Mesendoderm (in vitro differentiated cells): ENCODE data around the gene PTPN12. TPM values are rescaled to one million over a fixed set of nuclear protein-coding genes. Genes with fewer than 3 reads are reported as not detected.

Experiments used
- DNase-seq: peaks from one replicate; pipeline ENCODE4 v3.0.0; 2013
- H2AK5ac ChIP-seq: 2 replicates; pipeline ENCODE4 v1.6.1; 2013; ENCODE audit warnings: low read length, inconsistent platforms
- H2BK120ac ChIP-seq: 2 replicates; pipeline ENCODE4 v1.6.1; 2013; ENCODE audit warnings: low read depth, mild to moderate bottlenecking, low read length, moderate library complexity, mixed read lengths
- H2BK15ac ChIP-seq: replicated peaks from 2 replicates; pipeline ENCODE4 v1.6.1; 2013; ENCODE audit warnings: low read depth, mild to moderate bottlenecking, moderate library complexity
- H2BK5ac ChIP-seq: 2 replicates; pipeline ENCODE4 v1.6.1; 2013; ENCODE audit warnings: low read length, inconsistent platforms
- H3K18ac ChIP-seq: 2 replicates; pipeline ENCODE4 v1.6.1; 2013; ENCODE audit warnings: mild to moderate bottlenecking, low read length, mixed read lengths
- H3K23ac ChIP-seq: one replicate; pipeline ENCODE4 v1.6.1; 2013; ENCODE audit warnings: low read length
- H3K27ac ChIP-seq: 2 replicates; pipeline ENCODE4 v1.5.1; 2013; ENCODE audit warnings: low read depth, mild to moderate bottlenecking, inconsistent platforms, low read length, moderate library complexity
- H3K27me3 ChIP-seq: 2 replicates; pipeline ENCODE4 v1.6.1; 2013; ENCODE audit warnings: low read length, control low read depth, mild to moderate bottlenecking, inconsistent platforms; ENCODE audit not compliant: insufficient read depth, poor library complexity
- H3K36me3 ChIP-seq: 2 replicates; pipeline ENCODE4 v1.6.1; 2013; ENCODE audit warnings: low read length, inconsistent platforms; ENCODE audit not compliant: control insufficient read depth, insufficient read depth
- H3K4ac ChIP-seq: one replicate; pipeline ENCODE4 v1.6.1; 2013; ENCODE audit warnings: low read depth, mild to moderate bottlenecking, low read length, moderate library complexity
- H3K4me1 ChIP-seq: 2 replicates; pipeline ENCODE4 v1.6.1; 2013; ENCODE audit warnings: low read depth, low read length, inconsistent platforms; ENCODE audit not compliant: control insufficient read depth
- H3K4me2 ChIP-seq: 2 replicates; pipeline ENCODE4 v1.6.1; 2013; ENCODE audit warnings: low read length
- H3K4me3 ChIP-seq: 2 replicates; pipeline ENCODE4 v1.5.1; 2013; ENCODE audit warnings: mild to moderate bottlenecking, low read length
- H3K56ac ChIP-seq: one replicate; pipeline ENCODE4 v1.6.1; 2013; ENCODE audit warnings: low read length
- H3K79me1 ChIP-seq: 2 replicates; pipeline ENCODE4 v1.6.1; 2013; ENCODE audit warnings: low read length, inconsistent platforms
- H3K79me2 ChIP-seq: 2 replicates; pipeline ENCODE4 v1.6.1; 2013; ENCODE audit warnings: mild to moderate bottlenecking, low read length; ENCODE audit not compliant: control insufficient read depth, insufficient read depth
- H3K9ac ChIP-seq: 2 replicates; pipeline ENCODE4 v1.6.1; 2013; ENCODE audit warnings: low read length, inconsistent platforms
- H4K5ac ChIP-seq: one replicate; pipeline ENCODE4 v1.6.1; 2013; ENCODE audit warnings: low read length
- H4K8ac ChIP-seq: one replicate; pipeline ENCODE4 v1.6.1; 2013; ENCODE audit warnings: low read depth, mild to moderate bottlenecking, control low read depth, low read length, moderate library complexity
- WGBS: extraction: QIAGEN DNeasy Blood & Tissue Kit; methylation state at CpG from one replicate; pipeline ENCODE4 v1.1.7; 2013; ENCODE audit warnings: low lambda C conversion rate, missing lambda C conversion rate; ENCODE audit not compliant: insufficient coverage; ENCODE audit errors: extremely low coverage; 5-methylcytosine and 5-hydroxymethylcytosine counted together
- polyA plus RNA-seq, 2 experiments: library from polyadenylated mRNA; stranded (reverse); fragments of 200-250 nt; gene quantifications; one replicate each; pipeline ENCODE4 v1.2.3, GENCODE V29; 2013

The PTPN12 gene
- 100.0 TPM for polyA plus RNA-seq (2013, experiment 1 of 2)
- 96.0 TPM for polyA plus RNA-seq (2013, experiment 2 of 2)

DNA sequence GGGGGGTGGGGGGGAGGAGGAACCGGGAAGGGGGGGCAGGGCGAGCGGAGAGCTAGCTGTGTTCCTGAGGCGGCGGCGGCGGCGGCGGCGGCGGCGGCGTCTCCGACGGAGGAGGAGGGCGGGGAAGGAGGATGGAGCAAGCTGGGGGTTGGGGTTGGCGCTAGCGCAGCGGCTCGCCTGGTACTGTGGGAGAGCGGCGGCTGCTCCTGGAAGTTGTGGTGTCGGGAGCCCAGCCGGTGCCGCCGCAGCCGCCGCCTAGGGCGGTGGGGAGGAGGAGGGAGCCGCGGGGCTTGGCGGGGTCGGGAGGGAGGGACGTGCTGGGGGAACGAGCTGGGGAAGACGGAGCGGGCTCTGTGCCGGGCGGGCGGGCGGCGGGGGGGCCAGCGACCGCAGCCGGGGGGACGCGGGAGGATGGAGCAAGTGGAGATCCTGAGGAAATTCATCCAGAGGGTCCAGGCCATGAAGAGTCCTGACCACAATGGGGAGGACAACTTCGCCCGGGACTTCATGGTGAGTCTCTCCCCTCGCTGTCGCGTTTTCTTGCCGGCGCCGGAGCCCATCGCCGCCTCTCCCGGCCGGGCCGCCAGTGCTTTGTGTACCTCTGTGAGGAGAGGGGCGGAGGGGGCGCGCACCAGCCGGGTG lies at the start of gene PTPN12:
Gene PTPN12, plus strand, starts transcription at position 160 of the 642 bp plus-strand sequence. Its CDS starts 252 bp downstream, at position 412.
- Histone ChIP-seq H3K27me3 (no peaks in the 10 kb centered on the region), H3K4me1 (peaks cover 2% of the 10 kb centered on the region), H2BK120ac (peak within 1 kb of the TSS; percentile 90), H3K4me3 (peak within 1 kb of the TSS; percentile 100), H3K23ac (peak within 1 kb of the TSS; percentile 97), H3K4me2 (peak within 1 kb of the TSS; percentile 95), H3K4ac (peak within 1 kb of the TSS; percentile 100), H2BK15ac (no peak within 1 kb of the TSS), H3K36me3 (no peaks in the 10 kb centered on the region), H3K56ac (peak within 1 kb of the TSS; percentile 100), H4K8ac (peak within 1 kb of the TSS; percentile 17), H2AK5ac (peak within 1 kb of the TSS; percentile 98), H3K79me1 (no peaks in the 10 kb centered on the region), H3K18ac (peak within 1 kb of the TSS; percentile 100), H3K27ac (peak within 1 kb of the TSS; percentile 95), H4K5ac (no peak within 1 kb of the TSS), H3K9ac (peak within 1 kb of the TSS; percentile 100), H3K79me2 (peaks cover 38% of the 10 kb centered on the region), H2BK5ac (peak within 1 kb of the TSS; percentile 100)
- no CpG with 5 or more reads among the region's 64 CpGs for WGBS
- peak; percentile 91 for DNase-seq

- H3K9ac ChIP-seq: no peak overlapping the region
- H3K4ac ChIP-seq: no peak overlapping the region
- H2BK120ac ChIP-seq: no peak overlapping the region
- H2AK5ac ChIP-seq: no peak overlapping the region
- H3K79me2 ChIP-seq: no peaks in the 10 kb centered on the region
- no peak overlapping the region for H2BK5ac ChIP-seq
- no peak overlapping the region for H3K4me2 ChIP-seq
- no peaks in the 10 kb centered on the region for H3K4me1 ChIP-seq
- H3K27me3 ChIP-seq: no peaks in the 10 kb centered on the region
- no peak overlapping the region for H3K56ac ChIP-seq
- no peak overlapping the region for H3K23ac ChIP-seq
- no peak for DNase-seq
- no CpG with 5 or more reads among the region's 1 CpG for WGBS
- no peaks in the 10 kb centered on the region for H3K36me3 ChIP-seq
- H3K79me1 ChIP-seq: no peaks in the 10 kb centered on the region
- H3K18ac ChIP-seq: no peak overlapping the region
- no peak overlapping the region for H4K5ac ChIP-seq
- H4K8ac ChIP-seq: no peak overlapping the region
- no peak overlapping the region for H3K27ac ChIP-seq
- H2BK15ac ChIP-seq: no peak overlapping the region
- no peak overlapping the region for H3K4me3 ChIP-seq
Measured at GRCh38 chr7:77488986-77489385, 48.1 kb upstream of the PTPN12 start.

DNA sequence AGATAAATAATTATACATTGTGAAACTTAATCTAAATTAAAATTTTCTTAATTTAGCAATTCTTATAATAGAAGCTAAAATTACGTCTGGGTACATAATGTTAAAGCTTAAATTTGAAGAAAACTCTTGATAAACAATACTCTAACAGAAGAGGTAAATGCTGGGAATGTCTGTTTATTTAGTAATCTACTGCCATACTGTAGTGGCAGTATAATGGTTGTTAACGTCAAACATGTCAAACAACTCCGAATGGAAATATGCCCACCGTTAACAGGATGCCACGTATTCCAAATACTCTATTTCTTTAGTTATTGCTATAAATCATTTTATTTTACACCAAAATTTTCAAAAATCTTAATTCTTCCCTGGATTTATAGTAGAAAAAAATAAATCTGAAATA lies 40.0 kb upstream of the PTPN12 start:
- no peaks in the 10 kb centered on the region for H3K36me3 ChIP-seq
- no peak overlapping the region for H3K4me3 ChIP-seq
- no peak overlapping the region for H2AK5ac ChIP-seq
- H3K18ac ChIP-seq: no peak overlapping the region
- no peaks in the 10 kb centered on the region for H3K79me1 ChIP-seq
- H4K5ac ChIP-seq: no peak overlapping the region
- H4K8ac ChIP-seq: no peak overlapping the region
- H3K9ac ChIP-seq: no peak overlapping the region
- no peak overlapping the region for H2BK15ac ChIP-seq
- H3K27ac ChIP-seq: no peak overlapping the region
- no peak overlapping the region for H3K4ac ChIP-seq
- no peaks in the 10 kb centered on the region for H3K27me3 ChIP-seq
- no peak overlapping the region for H3K56ac ChIP-seq
- H3K4me1 ChIP-seq: no peaks in the 10 kb centered on the region
- H2BK5ac ChIP-seq: no peak overlapping the region
- H3K4me2 ChIP-seq: no peak overlapping the region
- 100% methylated on average over 2 of the region's 5 CpGs for WGBS
- no peaks in the 10 kb centered on the region for H3K79me2 ChIP-seq
- no peak overlapping the region for H2BK120ac ChIP-seq
- DNase-seq: no peak
- H3K23ac ChIP-seq: no peak overlapping the region

DNA sequence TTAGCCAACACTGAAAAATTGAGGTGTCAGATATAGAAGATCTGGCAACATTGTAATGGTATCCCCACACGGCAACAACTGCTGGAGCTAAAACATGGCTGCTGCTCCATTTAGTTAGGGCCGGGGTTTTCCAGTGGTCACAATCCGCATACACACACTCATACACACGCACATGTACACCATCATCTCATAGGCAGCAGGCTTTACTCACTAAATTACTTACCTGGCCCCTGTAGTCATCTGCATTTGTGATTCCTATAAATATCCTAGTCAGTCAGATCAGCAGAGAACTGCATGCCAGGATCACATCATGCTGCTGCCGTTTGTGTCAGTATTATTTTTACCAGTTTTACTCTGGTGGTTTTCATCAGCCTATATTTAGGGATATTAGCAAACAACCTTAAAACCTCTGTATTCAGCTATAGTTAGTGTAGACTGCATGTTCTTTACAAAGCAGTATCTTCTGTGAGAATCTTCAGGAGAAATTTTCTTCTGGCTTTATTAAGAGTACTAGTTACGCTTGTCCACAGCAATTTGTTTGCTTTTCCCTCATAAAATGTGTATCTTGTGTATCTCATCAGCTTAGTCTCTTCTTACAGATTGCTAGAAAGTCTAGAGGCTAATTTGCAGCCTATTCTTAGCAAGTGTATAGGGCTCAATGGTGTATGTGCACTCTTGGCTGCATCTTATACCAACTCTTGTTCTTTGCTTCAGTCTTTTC lies 38.3 kb upstream of the PTPN12 start:
- Histone ChIP-seq H3K4me3 (no peak overlapping the region), H3K56ac (no peak overlapping the region), H3K4ac (no peak overlapping the region), H3K79me2 (no peaks in the 10 kb centered on the region), H3K27ac (no peak overlapping the region), H2BK15ac (no peak overlapping the region), H2AK5ac (no peak overlapping the region), H3K27me3 (no peaks in the 10 kb centered on the region), H3K9ac (no peak overlapping the region), H3K4me2 (no peak overlapping the region), H3K18ac (no peak overlapping the region), H3K4me1 (no peaks in the 10 kb centered on the region), H4K5ac (no peak overlapping the region), H3K23ac (no peak overlapping the region), H3K36me3 (no peaks in the 10 kb centered on the region), H2BK5ac (no peak overlapping the region), H2BK120ac (no peak overlapping the region), H4K8ac (no peak overlapping the region), H3K79me1 (no peaks in the 10 kb centered on the region)
- no peak for DNase-seq
- WGBS: no CpG with 5 or more reads among the region's 6 CpGs

DNA sequence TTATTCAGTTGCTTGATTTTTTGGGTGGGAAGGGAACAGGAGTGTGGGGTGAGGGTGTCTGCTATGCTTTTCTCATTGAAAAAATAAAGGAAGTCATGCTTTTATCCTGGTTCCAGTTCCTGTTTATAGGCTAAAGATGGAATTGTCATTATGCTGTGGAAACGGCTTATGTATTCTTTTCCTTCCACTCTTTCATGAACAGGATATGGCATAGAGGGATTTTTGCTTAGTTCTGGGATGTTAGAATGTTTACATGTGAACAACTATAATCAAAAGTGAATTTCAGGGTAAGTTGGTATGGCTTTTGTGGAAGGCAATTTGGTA lies 35.9 kb upstream of the PTPN12 start:
- WGBS: no CpG with 5 or more reads among the region's 1 CpG
- H3K36me3 ChIP-seq: no peaks in the 10 kb centered on the region
- H3K4me2 ChIP-seq: no peak overlapping the region
- H3K18ac ChIP-seq: no peak overlapping the region
- H3K79me1 ChIP-seq: no peaks in the 10 kb centered on the region
- H3K79me2 ChIP-seq: no peaks in the 10 kb centered on the region
- no peak overlapping the region for H4K5ac ChIP-seq
- no peaks in the 10 kb centered on the region for H3K27me3 ChIP-seq
- H3K4me1 ChIP-seq: no peaks in the 10 kb centered on the region
- no peak for DNase-seq
- no peak overlapping the region for H2BK15ac ChIP-seq
- no peak overlapping the region for H3K56ac ChIP-seq
- H3K23ac ChIP-seq: no peak overlapping the region
- no peak overlapping the region for H2BK120ac ChIP-seq
- H3K27ac ChIP-seq: no peak overlapping the region
- no peak overlapping the region for H4K8ac ChIP-seq
- H2AK5ac ChIP-seq: no peak overlapping the region
- no peak overlapping the region for H3K9ac ChIP-seq
- H3K4ac ChIP-seq: no peak overlapping the region
- no peak overlapping the region for H2BK5ac ChIP-seq
- H3K4me3 ChIP-seq: no peak overlapping the region
